Activated CD4-positive, alpha-beta memory T cell treated with anti-CD3 and anti-CD28 coated beads, Interleukin-2, amount 10 ng/mL, durations not matched to agents 7 days and 5 days (primary cell): ENCODE measurements around the gene ARAP1. TPM values are rescaled to one million over a fixed set of nuclear protein-coding genes. Genes with fewer than 3 reads are reported as not detected.

Experiments
- CTCF ChIA-PET: fragments of 350-600 bp; sonication (Branson Sonifier 250); formaldehyde crosslinking; loops from one replicate; lab custom pipeline; 2021; ENCODE audit warnings: antibody characterized with exemption, inconsistent platforms; lab: Charles Lee
- POLR2A ChIA-PET: fragments of 350-600 bp; sonication (Branson Sonifier 250); formaldehyde crosslinking; loops from one replicate; lab custom pipeline; 2021; ENCODE audit warnings: antibody characterized with exemption; lab: Charles Lee
- DNase-seq: peaks from one replicate; pipeline ENCODE4 v3.0.0-alpha.2; 2020
- H3K27ac Mint-ChIP-seq: one replicate; pipeline ENCODE4 v1.8.0; 2021; ENCODE audit warnings: mild to moderate bottlenecking, mixed read lengths
- H3K27me3 Mint-ChIP-seq: one replicate; pipeline ENCODE4 v1.8.0; 2021; ENCODE audit warnings: mixed read lengths
- H3K36me3 Mint-ChIP-seq: one replicate; pipeline ENCODE4 v1.8.0; 2021; ENCODE audit warnings: low read depth, mixed read lengths
- H3K4me1 Mint-ChIP-seq: one replicate; pipeline ENCODE4 v1.8.0; 2021; ENCODE audit warnings: mixed read lengths
- H3K4me3 Mint-ChIP-seq: one replicate; pipeline ENCODE4 v1.8.0; 2021; ENCODE audit warnings: mild to moderate bottlenecking, mixed read lengths
- H3K9me3 Mint-ChIP-seq: one replicate; pipeline ENCODE4 v1.8.0; 2021; ENCODE audit warnings: mixed read lengths
- total RNA-seq, 2 experiments: library from RNA; stranded (reverse); gene quantifications; one replicate each; pipeline ENCODE4 v1.2.3, GENCODE V29; 2021

Gene ARAP1
- total RNA-seq, 2 experiments from 2014 or later = 108 to 109 TPM

DNA sequence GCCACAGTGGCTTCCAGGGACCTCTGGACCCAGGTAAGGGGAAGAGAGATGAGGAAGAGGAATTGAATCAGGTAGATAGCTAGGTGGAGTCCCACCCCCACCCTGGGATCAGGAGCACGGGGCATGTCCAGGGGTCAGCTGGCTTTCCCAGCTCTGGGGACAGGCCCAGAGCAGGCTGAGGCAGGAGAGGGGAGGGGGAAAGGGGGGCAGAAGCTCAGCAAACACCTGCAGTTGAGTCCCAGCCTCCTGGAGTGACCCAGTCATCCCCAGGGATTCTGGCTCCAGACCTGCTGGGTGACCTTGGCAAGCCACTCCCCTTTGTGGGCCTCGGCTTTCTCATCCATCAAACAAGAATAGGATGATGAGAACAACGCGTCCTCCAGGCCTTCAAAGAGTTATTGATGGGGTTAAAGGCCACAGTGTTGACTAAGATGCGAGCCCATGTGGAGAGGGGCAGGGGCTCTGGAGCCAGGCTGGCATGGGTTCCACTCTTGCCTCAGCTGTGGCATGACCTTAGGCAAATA lies 25.6 kb upstream of the ARAP1 start:
- Mint-ChIP-seq H3K27me3 (peaks cover 11% of the 10 kb centered on the region), H3K4me3 (no peak overlapping the region), H3K27ac (no peak overlapping the region), H3K4me1 (peaks cover 15% of the 10 kb centered on the region), H3K36me3 (no peaks in the 10 kb centered on the region), H3K9me3 (no peaks in the 10 kb centered on the region)
- no peak for DNase-seq
- POLR2A ChIA-PET = interaction anchor here (1.2 kb wide), 1 partner anchor 17 kb away, joined by 4 read pairs; no protein-coding TSS in a partner anchor
- CTCF ChIA-PET = interaction anchor here (1.1 kb wide), 1 partner anchor 53 kb away, joined by 3 read pairs; no protein-coding TSS in a partner anchor

DNA sequence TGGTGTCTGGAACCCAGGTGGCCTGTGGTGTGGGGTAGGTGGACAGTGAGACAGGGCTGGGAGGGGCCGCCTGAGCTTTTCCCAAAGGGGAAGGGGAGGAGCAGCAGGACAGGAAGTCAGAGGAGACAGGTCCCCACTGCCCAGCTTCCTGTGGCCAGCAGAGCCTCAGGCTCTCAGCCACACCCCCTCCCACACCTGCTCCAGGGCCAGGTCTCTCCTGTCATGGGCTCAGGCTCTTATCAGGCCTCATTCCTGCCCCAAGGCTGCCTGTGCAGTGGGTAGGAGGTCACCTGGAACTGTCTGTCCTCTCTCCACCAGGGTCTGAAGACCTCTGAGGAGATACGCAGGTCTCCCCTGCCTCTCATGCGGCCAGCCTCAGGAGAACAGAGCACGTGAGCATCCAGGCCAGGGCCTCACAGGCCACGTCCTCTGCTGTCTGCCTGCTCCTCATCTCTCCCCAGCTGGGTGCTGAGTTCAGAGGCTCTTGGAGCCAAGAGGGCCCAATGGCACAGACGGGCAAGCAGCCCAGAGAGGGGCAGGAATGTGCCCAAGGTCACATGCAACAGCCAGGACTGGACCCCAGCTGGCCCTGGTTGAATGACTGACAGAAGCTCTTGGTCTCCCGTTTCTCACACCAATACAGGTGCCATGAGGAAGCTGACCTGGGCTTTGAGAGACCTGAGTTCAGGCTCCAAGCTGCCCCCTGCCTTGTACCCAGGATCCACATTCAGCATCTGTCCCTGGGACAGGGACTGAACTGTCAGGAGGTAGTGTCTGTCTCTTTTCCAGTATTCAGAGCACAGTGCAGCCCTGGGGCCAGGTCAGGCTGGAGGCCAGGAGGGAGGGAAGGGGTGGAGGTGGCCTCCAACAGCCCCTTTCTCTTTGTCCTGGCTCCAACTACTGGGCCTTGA lies 24.9 kb upstream of the ARAP1 start:
- peaks cover 9% of the 10 kb centered on the region for H3K4me1 Mint-ChIP-seq
- ChIA-PET POLR2A (no interaction called here), CTCF (interaction anchor here (0.6 to 1.1 kb wide), 2 partner anchors 52 kb away, joined by 3 read pairs; no protein-coding TSS in a partner anchor)
- no peak overlapping the region for H3K27ac Mint-ChIP-seq
- H3K4me3 Mint-ChIP-seq = no peak overlapping the region
- DNase-seq = no peak
- H3K9me3 Mint-ChIP-seq = no peaks in the 10 kb centered on the region
- H3K36me3 Mint-ChIP-seq = no peaks in the 10 kb centered on the region
- H3K27me3 Mint-ChIP-seq = peaks cover 11% of the 10 kb centered on the region

DNA sequence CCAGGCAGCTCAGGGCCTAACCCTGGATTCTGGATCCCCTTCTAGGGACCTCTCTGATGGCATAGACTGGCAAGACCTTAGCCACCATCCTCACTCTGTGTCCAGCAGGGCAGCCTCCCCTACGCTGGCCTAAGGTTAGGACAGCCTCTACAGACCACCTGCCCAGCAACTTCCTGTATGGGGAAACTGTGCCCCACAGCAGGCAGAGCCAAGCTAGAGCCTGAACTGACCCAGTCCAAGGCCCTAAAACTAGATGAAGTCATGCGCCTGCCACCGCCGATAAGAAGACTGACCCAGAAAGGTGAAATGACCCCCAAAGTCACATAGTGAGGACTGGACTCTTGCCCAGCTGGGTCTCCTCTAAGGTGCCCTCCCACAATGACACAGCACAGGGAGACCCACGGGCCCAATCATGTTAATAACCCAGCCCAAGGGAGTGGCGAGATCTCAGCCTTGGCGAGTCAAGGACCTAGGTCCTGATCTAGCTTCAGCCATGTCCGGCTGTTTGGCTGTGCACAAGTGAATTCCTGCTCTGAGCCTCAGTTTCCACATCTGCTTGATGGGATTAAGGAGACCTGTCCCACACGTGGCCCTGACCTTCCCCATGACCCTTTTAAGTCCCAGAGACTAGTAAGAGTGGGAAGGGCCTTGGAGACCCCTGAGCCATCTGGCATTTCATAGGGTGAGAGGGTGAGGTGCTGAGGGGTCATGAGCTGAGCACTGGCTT lies 24.1 kb upstream of the ARAP1 start:
- no peaks in the 10 kb centered on the region for H3K9me3 Mint-ChIP-seq
- ChIA-PET POLR2A (interaction anchor here (1.2 to 1.4 kb wide), 2 partner anchors 10 to 51 kb away, joined by 3 to 4 read pairs; no protein-coding TSS in a partner anchor), CTCF (interaction anchor here (0.6 kb wide), 1 partner anchor 51 kb away, joined by 3 read pairs; no protein-coding TSS in a partner anchor)
- no peak overlapping the region for H3K4me3 Mint-ChIP-seq
- no peak overlapping the region for H3K27ac Mint-ChIP-seq
- H3K36me3 Mint-ChIP-seq = no peaks in the 10 kb centered on the region
- no peak for DNase-seq
- peaks cover 11% of the 10 kb centered on the region for H3K27me3 Mint-ChIP-seq
- H3K4me1 Mint-ChIP-seq = peaks cover 6% of the 10 kb centered on the region

DNA sequence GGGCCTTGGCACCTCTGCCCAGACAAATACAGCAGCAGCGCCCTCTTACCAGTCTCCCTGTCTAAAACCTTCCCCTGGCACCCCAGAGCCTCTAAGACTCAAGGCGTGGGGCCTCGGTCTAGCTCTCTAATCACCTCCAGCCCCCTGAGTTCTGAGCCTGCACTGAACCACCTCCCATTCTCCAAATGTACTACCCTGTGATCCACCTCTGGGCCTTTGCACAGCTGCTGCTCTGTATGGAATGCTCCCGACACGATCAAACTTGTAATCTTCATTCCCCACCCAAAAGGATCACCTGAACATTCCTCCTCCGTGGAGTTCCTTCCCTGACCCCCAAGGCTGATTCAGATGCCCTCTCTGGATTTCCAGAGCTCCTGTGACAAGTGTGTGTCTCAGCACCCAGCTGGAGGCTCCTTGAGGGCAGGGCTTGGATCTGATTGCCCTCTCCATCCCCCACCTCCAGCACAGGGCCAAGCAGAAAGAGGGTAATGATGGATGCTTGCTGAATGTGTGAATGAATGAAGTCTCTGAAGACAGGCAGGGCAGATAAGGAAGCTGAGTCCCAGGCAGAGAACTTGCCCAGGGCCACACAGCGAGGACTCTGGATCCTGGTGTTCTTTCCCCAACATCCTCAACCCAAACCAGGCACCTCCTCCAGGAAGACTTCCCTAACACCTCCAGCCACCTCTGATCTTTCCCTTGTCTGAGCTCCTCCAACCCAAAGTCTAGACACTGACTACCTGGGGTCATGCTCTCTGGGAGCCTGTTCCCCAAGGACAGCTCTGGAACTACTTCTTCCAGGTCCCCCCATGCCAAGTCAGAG lies 23.3 kb upstream of the ARAP1 start:
- Mint-ChIP-seq H3K9me3 (no peaks in the 10 kb centered on the region), H3K4me1 (peaks cover 6% of the 10 kb centered on the region), H3K27me3 (peaks cover 8% of the 10 kb centered on the region), H3K27ac (no peak overlapping the region), H3K36me3 (no peaks in the 10 kb centered on the region), H3K4me3 (no peak overlapping the region)
- DNase-seq = no peak
- ChIA-PET POLR2A (interaction anchor here (1.2 to 1.4 kb wide), 2 partner anchors 11 to 50 kb away, joined by 3 to 4 read pairs; no protein-coding TSS in a partner anchor), CTCF (no interaction called here)

DNA sequence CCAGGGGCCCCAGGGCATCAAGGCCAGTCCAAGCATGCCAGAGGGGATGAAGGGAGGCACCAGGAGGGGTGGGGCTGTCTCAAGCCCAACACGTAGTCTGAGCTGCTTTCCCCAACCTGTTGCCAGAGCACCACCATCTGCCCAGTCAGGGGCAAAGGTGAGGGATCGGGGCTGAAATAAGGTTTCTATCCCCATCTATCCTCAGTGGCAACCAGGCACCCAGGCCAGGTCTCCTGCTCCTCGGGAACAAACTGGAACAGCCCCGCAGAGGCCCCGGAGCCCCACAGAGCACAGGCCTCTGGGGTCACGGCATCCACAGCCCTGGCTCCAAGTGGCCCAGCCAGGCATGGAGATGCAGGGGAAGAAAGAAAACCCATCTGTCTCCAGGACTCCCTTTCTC lies 22.3 kb upstream of the ARAP1 start:
- H3K4me1 Mint-ChIP-seq = peaks cover 3% of the 10 kb centered on the region
- H3K27ac Mint-ChIP-seq = no peak overlapping the region
- ChIA-PET POLR2A (no interaction called here), CTCF (no interaction called here)
- peaks cover 1% of the 10 kb centered on the region for H3K27me3 Mint-ChIP-seq
- no peaks in the 10 kb centered on the region for H3K36me3 Mint-ChIP-seq
- DNase-seq = no peak
- no peak overlapping the region for H3K4me3 Mint-ChIP-seq
- no peaks in the 10 kb centered on the region for H3K9me3 Mint-ChIP-seq

DNA sequence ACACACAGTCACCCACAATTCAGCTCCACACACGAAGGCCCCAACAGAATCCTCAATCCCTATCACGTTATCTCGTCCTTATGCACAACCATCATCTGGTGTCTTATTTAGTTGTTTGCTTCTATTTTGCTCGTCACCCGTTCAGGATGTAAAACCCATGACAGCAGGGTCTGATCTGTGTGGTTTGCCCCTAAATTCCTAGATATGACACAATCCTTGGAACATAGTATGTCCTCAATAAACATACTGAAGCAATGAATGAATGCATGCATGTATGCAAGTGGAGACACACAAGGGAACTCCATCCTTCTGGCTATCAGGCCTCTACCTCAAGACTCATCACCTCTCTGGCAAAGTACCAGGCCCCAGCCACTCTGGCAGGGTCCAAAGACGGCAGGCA lies 21.5 kb upstream of the ARAP1 start:
- DNase-seq = no peak
- CTCF ChIA-PET = no interaction called here
- Mint-ChIP-seq H3K27me3 (no peaks in the 10 kb centered on the region), H3K9me3 (no peaks in the 10 kb centered on the region), H3K4me3 (no peak overlapping the region), H3K27ac (no peak overlapping the region), H3K36me3 (no peaks in the 10 kb centered on the region), H3K4me1 (peaks cover 3% of the 10 kb centered on the region)
- POLR2A ChIA-PET = interaction anchor here (1.1 kb wide), 1 partner anchor 9 kb away, joined by 3 read pairs; no protein-coding TSS in a partner anchor

DNA sequence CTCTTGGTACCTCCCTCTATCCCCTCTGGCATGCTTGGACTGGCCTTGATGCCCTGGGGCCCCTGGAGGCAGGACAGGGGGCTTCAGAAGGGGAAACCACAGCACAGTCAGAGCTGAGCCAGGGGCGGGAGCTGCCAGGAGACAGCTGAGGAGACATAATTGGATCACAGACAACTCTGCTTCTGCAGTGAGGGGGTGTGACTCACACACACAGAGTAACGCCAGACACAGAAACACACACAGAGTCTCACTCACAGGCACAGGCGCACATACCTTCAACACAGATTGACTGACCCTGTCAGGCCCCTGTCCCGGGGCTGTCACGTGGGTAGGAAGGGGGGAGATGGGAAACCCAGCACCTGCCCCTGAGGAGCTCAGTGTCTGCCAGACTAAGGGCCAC lies 21.1 kb upstream of the ARAP1 start:
- no peak overlapping the region for H3K27ac Mint-ChIP-seq
- ChIA-PET CTCF (no interaction called here), POLR2A (interaction anchor here (1.1 kb wide), 1 partner anchor 9 kb away, joined by 3 read pairs; no protein-coding TSS in a partner anchor)

DNA sequence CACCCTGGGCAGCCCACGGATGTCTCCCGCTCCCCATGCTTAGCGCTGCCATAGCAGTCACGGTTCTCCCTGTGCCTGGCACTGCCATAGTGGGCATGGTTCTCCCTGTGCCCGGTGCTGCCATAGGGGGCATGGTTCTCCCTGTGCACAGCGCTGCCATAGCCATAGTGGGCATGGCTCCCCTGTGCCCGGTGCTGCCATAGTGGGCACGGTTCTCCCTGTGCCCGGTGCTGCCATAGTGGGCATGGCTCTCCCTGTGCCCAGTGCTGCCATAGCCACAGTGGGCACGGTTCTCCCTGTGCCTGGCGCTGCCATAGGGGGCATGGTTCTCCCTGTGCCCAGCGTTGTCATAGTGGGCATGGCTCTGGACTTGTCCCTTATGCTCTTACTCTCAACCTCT lies 19.9 kb upstream of the ARAP1 start:
- no peak overlapping the region for H3K27ac Mint-ChIP-seq
- DNase-seq = no peak
- no peak overlapping the region for H3K4me3 Mint-ChIP-seq
- H3K27me3 Mint-ChIP-seq = no peaks in the 10 kb centered on the region
- no peaks in the 10 kb centered on the region for H3K9me3 Mint-ChIP-seq
- POLR2A ChIA-PET = no interaction called here
- CTCF ChIA-PET = no interaction called here
- H3K4me1 Mint-ChIP-seq = peaks cover 3% of the 10 kb centered on the region
- H3K36me3 Mint-ChIP-seq = no peaks in the 10 kb centered on the region

More for the DNA sequence above, 21.1 kb upstream of the ARAP1 start:
- Mint-ChIP-seq H3K27me3 (no peaks in the 10 kb centered on the region), H3K4me1 (peaks cover 3% of the 10 kb centered on the region), H3K9me3 (no peaks in the 10 kb centered on the region), H3K4me3 (no peak overlapping the region), H3K36me3 (no peaks in the 10 kb centered on the region)
- no peak for DNase-seq

DNA sequence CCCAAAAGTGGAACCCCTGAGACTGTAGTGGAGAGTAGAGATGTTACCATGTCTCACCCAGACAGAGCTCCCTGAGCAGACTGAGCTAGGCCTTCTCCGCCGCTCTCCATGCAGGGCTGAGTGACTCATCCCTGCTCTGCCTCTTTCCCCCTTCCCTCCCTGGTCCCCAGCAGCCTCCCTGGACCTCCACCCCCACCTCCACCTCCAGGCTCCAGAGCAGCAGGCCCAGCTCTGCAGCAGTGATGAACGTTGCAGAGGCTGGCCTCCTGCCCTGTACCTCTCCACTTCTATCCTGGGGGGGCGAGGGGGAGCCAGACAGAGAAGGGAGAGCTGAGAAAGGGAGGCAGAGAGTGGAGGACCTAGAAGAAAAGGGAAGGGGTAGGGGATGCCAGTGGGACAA lies 19.3 kb upstream of the ARAP1 start:
- no peaks in the 10 kb centered on the region for H3K9me3 Mint-ChIP-seq
- CTCF ChIA-PET = no interaction called here
- H3K4me3 Mint-ChIP-seq = no peak overlapping the region
- H3K4me1 Mint-ChIP-seq = peaks cover under 1% of the 10 kb centered on the region
- H3K27ac Mint-ChIP-seq = no peak overlapping the region
- no peak for DNase-seq
- POLR2A ChIA-PET = interaction anchor here (1.2 kb wide), 1 partner anchor 9 kb away, joined by 5 read pairs; no protein-coding TSS in a partner anchor
- H3K36me3 Mint-ChIP-seq = no peaks in the 10 kb centered on the region
- no peaks in the 10 kb centered on the region for H3K27me3 Mint-ChIP-seq

DNA sequence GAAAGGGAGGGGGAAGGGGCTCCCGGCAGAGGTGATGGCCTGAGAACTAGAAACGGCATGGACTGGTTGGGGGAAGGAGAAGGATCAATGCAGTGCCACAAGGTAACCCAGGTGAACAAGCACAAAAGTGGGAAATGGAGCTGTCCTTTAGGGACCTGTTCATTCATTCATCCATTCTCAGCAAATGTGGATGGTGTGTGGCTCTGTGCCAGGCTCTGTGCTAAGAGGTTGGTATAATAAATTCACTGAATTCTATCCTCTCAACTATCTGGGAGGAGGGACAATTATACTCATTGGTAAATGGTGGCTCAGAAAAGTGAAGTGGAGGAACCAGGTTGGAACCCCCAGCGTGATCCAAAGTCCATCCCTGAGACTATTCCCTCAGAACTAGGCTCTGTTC lies 18.6 kb upstream of the ARAP1 start:
- no peaks in the 10 kb centered on the region for H3K36me3 Mint-ChIP-seq
- H3K27me3 Mint-ChIP-seq = no peaks in the 10 kb centered on the region
- no peaks in the 10 kb centered on the region for H3K4me1 Mint-ChIP-seq
- ChIA-PET CTCF (no interaction called here), POLR2A (interaction anchor here (1.2 kb wide), 1 partner anchor 10 kb away, joined by 5 read pairs; no protein-coding TSS in a partner anchor)
- no peak for DNase-seq
- no peaks in the 10 kb centered on the region for H3K9me3 Mint-ChIP-seq
- no peak overlapping the region for H3K27ac Mint-ChIP-seq
- no peak overlapping the region for H3K4me3 Mint-ChIP-seq

DNA sequence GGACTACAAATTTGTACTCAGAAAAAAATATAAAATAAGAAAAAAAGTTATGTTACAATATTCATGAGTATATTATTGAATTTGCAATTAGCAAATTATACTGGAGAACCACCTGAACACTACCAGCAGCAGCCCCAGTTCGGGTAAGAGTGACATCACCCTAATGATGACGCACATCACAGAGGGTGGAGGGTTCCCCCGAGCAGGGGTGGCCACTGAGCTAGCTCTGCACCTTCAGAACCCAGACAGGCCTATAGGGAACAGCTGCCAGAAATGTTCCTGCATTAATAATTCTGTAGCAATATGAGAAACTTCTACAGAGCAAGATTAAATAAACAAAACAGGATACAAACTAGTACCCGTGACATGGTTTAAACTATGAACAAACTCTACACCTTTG lies 17.5 kb upstream of the ARAP1 start:
- no peak for DNase-seq
- Mint-ChIP-seq H3K36me3 (no peaks in the 10 kb centered on the region), H3K27me3 (no peaks in the 10 kb centered on the region), H3K4me3 (no peak overlapping the region), H3K4me1 (no peaks in the 10 kb centered on the region), H3K27ac (no peak overlapping the region), H3K9me3 (no peaks in the 10 kb centered on the region)
- CTCF ChIA-PET = no interaction called here
- POLR2A ChIA-PET = no interaction called here

DNA sequence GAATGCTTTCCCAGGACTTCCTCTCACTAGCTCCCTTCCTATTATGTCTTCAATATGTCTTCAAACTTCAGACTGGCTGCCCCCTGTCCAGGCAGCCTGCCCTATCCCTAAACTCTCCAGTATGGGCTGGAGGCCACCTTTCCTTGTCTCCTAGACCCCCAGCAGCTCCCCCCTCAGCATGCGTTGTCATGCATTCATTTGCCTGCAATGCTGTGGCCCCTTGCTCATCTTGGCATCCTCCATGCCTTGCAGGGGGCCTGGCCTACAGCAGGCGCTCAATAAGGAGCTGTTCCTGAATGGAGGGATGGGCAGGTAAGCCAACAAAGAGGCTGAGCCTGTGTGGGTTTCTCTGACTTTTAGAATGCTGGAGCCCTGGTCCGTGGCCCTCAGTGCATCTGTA lies 16.4 kb upstream of the ARAP1 start:
- Mint-ChIP-seq H3K36me3 (no peaks in the 10 kb centered on the region), H3K27me3 (no peaks in the 10 kb centered on the region), H3K4me1 (no peaks in the 10 kb centered on the region), H3K4me3 (no peak overlapping the region), H3K27ac (no peak overlapping the region), H3K9me3 (no peaks in the 10 kb centered on the region)
- DNase-seq = no peak
- ChIA-PET POLR2A (interaction anchor here (1.3 kb wide), 1 partner anchor 15 kb away, joined by 3 read pairs; no protein-coding TSS in a partner anchor), CTCF (interaction anchor here (1.2 kb wide), 1 partner anchor 26 kb away, joined by 3 read pairs; no protein-coding TSS in a partner anchor)
